Measurements from ENCODE around the gene MCRS1.

- no peak for TF ChIP-seq CTCF (IDR thresholded peaks at IDR 0.05)
- TF ChIP-seq POLR2A (IDR thresholded peaks at IDR 0.05), result no peak
Measured at GRCh38 chr12:49543221-49543913, 24.6 kb downstream of the MCRS1 start.
